Smooth muscle cell (in vitro differentiated cells): ENCODE results near the gene MYG1. TPM values are rescaled to one million over a fixed set of nuclear protein-coding genes. Genes with fewer than 3 reads are reported as not detected.

Experiments
- DNase-seq: peaks from one replicate; lab custom pipeline; 2025; ENCODE audit not compliant: unreplicated experiment; lab: John Stamatoyannopoulos, UW
- H2AFZ ChIP-seq: fragments of 200-600 bp; sonication (generic); 2 replicates; pipeline ENCODE4 v1.6.0; 2016; ENCODE audit warnings: antibody characterized with exemption, low read depth, mild to moderate bottlenecking
- H3F3A ChIP-seq: fragments of 200-600 bp; sonication (generic); 2 replicates; pipeline ENCODE4 v1.6.0; 2017; ENCODE audit warnings: antibody characterized with exemption, low read depth
- H3K27ac ChIP-seq: fragments of 200-600 bp; sonication (generic); 2 replicates; pipeline ENCODE4 v1.5.1; 2016; ENCODE audit warnings: low read depth, mild to moderate bottlenecking
- H3K27me3 ChIP-seq: fragments of 200-600 bp; sonication (generic); 2 replicates; pipeline ENCODE4 v1.6.1; 2016; ENCODE audit warnings: low read depth, mild to moderate bottlenecking
- H3K36me3 ChIP-seq: fragments of 200-600 bp; sonication (generic); 2 replicates; pipeline ENCODE4 v1.5.1; 2016; ENCODE audit warnings: low read depth
- H3K4me1 ChIP-seq: fragments of 200-600 bp; sonication (generic); 2 replicates; pipeline ENCODE4 v1.5.1; 2016; ENCODE audit warnings: low read depth
- H3K4me2 ChIP-seq: fragments of 200-600 bp; sonication (generic); 2 replicates; pipeline ENCODE4 v1.6.0; 2016; ENCODE audit warnings: mild to moderate bottlenecking
- H3K4me3 ChIP-seq: fragments of 200-600 bp; sonication (generic); 2 replicates; pipeline ENCODE4 v1.5.1; 2016; ENCODE audit warnings: mild to moderate bottlenecking
- H3K79me2 ChIP-seq: fragments of 200-600 bp; sonication (generic); 2 replicates; pipeline ENCODE4 v1.6.0; 2016; ENCODE audit warnings: low read depth, mild to moderate bottlenecking
- H3K9ac ChIP-seq: fragments of 200-600 bp; sonication (generic); 2 replicates; pipeline ENCODE4 v1.6.0; 2016; ENCODE audit warnings: low read depth
- H3K9me3 ChIP-seq: fragments of 200-600 bp; sonication (generic); replicated peaks from 2 replicates; pipeline ENCODE4 v1.5.1; 2016; ENCODE audit warnings: low read depth
- H4K20me1 ChIP-seq: fragments of 200-600 bp; sonication (generic); 2 replicates; pipeline ENCODE4 v1.6.0; 2016; ENCODE audit warnings: low read depth
- WGBS: methylation state at CpG from one replicate; pipeline ENCODE4 v1.1.7; 2016; ENCODE audit warnings: low lambda C conversion rate; 5-methylcytosine and 5-hydroxymethylcytosine counted together
- polyA plus RNA-seq: library from polyadenylated mRNA; unstranded; fragments of >200 nt; fragmentation: Nextera tagmentation; extraction: Ambion mirVana; gene quantifications from 2 replicates; pipeline ENCODE4 v1.2.1, GENCODE V29; 2016
- total RNA-seq: library from RNA; depleted of rRNA; stranded (reverse); fragments of >200 nt; gene quantifications from 2 replicates; pipeline ENCODE4 v1.2.3, GENCODE V29; 2014
- TF ChIP-seq, protein P1 (sequence below): fragments of 200-600 bp; sonication (generic); IDR thresholded peaks from 2 replicates; pipeline ENCODE4 v1.5.1; 2017; ENCODE audit warnings: borderline replicate concordance, mild to moderate bottlenecking, antibody characterized with exemption; ENCODE audit not compliant: insufficient read depth, poor library complexity, severe bottlenecking

Gene MYG1
- total and polyA plus RNA-seq, 2 experiments from 2014 or later: 30.8 to 56.9 TPM

DNA sequence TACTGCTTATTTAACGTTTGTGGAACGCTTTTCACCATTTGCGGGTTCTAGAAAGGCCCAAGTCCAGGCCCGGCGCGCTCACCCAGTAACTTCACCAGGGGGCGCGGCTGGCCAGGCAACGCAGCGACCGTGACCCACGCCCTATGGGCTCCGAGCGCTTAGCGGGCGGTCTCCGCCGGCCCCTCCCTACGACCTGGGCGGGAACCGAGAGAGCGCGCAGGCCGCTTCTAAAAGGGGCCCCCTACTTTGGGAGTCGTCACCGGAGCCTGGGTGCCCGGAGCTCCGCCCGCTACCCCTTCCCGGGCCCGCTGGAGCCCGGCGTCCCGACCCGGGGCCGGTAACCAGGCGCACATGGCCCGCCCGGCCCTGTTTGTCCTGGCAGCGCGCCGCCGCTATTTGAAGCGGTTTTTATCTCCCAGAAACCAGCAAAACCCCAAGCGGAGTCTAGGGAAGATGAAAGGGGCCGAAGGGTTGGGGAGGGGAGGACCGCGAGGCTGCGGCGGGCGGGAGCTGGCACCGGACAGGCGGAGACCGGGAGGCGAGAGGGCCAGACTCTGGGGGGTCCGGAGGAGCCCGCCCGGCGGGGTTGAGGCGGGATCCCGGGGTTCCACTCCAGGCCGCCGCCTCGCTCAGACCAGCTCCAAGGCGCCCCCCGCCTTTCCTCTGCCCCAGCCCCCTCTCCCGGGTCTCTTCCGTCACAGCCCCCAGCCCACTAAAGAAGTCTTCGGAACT, 25.4 kb downstream of the MYG1 start:
- peak; percentile 76 for DNase-seq
- TF ChIP-seq, protein P1, sequence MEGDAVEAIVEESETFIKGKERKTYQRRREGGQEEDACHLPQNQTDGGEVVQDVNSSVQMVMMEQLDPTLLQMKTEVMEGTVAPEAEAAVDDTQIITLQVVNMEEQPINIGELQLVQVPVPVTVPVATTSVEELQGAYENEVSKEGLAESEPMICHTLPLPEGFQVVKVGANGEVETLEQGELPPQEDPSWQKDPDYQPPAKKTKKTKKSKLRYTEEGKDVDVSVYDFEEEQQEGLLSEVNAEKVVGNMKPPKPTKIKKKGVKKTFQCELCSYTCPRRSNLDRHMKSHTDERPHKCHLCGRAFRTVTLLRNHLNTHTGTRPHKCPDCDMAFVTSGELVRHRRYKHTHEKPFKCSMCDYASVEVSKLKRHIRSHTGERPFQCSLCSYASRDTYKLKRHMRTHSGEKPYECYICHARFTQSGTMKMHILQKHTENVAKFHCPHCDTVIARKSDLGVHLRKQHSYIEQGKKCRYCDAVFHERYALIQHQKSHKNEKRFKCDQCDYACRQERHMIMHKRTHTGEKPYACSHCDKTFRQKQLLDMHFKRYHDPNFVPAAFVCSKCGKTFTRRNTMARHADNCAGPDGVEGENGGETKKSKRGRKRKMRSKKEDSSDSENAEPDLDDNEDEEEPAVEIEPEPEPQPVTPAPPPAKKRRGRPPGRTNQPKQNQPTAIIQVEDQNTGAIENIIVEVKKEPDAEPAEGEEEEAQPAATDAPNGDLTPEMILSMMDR: peak; percentile 66
- Histone ChIP-seq H3K27me3 (no peaks in the 10 kb centered on the region), H3K4me3 (peak overlapping the region; percentile 70), H2AFZ (peak overlapping the region; percentile 90), H4K20me1 (no peaks in the 10 kb centered on the region), H3K36me3 (no peaks in the 10 kb centered on the region), H3K27ac (peak overlapping the region; percentile 57), H3K9me3 (no peaks in the 10 kb centered on the region), H3K79me2 (peaks cover 8% of the 10 kb centered on the region), H3K4me2 (peak overlapping the region; percentile 90), H3K4me1 (peaks cover 34% of the 10 kb centered on the region), H3K9ac (peak overlapping the region; percentile 51), H3F3A (peaks cover 17% of the 10 kb centered on the region)
- 2% methylated on average over 57 of the region's 69 CpGs for WGBS

DNA sequence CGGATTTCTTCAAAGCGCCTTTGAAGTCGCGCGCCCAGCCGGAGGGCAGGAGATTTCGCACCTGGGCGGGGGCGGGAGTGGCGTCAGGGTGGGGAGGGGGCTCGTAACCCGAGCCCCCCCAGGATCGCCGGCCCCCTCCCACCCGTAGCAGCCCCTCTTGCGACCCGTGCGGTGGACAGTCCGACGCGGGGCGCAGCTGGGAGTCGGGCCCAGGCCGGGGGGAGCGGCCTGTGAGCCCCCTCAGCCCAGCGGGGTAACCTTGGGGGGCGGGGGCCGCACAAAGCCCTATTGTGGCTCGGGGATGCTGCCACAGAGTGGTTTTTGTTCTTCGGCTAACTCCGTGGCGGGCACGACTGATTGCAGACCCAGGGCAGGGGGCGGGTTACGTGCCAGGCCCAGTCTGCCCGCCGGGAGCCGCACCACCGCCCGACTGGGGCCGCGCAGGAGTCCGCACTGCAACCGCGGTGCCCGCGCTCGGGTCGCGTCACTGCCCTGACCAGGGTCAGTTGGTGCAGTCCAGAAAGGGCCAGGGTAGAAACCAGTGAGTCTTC, 26.1 kb downstream of the MYG1 start:
- DNase-seq: no peak
- no peak overlapping the region for H3K27ac ChIP-seq
- peak overlapping the region; percentile 70 for H3K4me3 ChIP-seq
- no peaks in the 10 kb centered on the region for H3K27me3 ChIP-seq
- TF ChIP-seq, protein P1: no peak
- peaks cover 2% of the 10 kb centered on the region for H3K79me2 ChIP-seq
- peaks cover 31% of the 10 kb centered on the region for H3K4me1 ChIP-seq
- no peaks in the 10 kb centered on the region for H3K36me3 ChIP-seq
- no peaks in the 10 kb centered on the region for H3K9me3 ChIP-seq
- peak overlapping the region; percentile 90 for H2AFZ ChIP-seq
- H3K9ac ChIP-seq: peak overlapping the region; percentile 51
- peaks cover 17% of the 10 kb centered on the region for H3F3A ChIP-seq
- H3K4me2 ChIP-seq: peak overlapping the region; percentile 90
- no peaks in the 10 kb centered on the region for H4K20me1 ChIP-seq
- 3% methylated on average over 19 of the region's 50 CpGs for WGBS

DNA sequence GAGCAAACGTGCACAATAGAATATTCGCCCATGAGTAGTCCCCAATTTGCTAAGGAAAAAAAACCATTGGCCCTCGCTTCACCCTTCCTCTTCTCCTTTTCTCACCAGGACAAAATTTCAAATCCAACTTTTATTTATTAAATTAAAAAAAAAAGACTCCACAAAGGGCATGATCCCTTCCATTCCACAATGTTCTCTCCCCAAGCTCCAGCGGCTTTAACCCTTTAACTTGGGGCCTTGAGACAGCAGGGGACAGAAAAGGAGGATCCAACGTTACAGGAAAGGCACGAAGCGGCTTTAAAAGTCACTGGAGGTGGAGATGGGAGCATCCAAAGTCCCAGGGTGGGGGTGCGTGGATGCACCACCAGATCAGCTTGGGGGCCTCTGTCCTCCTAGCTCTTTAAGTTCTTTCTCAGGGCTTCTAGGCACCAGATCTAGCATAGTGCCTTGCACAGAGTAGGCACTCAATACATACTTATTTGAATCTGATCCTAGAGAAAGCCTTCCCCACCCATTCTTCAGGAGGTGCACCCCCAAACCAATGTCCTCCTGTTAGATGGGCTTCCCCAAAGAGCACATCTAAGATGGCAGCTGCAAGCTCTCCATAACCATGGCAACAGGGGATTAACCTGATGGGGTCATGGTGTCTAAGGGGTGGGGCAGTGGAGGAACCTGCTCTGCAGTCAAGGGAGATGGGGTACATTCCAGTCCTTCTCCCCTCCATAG, 27.1 kb downstream of the MYG1 start:
- H3K27ac ChIP-seq: no peak overlapping the region
- no peak overlapping the region for H3K4me3 ChIP-seq
- no peak overlapping the region for H2AFZ ChIP-seq

More for the DNA sequence above, 27.1 kb downstream of the MYG1 start:
- DNase-seq: no peak
- H3K27me3 ChIP-seq: no peaks in the 10 kb centered on the region
- H3K79me2 ChIP-seq: no peaks in the 10 kb centered on the region
- 74% methylated on average over 8 of the region's 8 CpGs for WGBS
- H3K9ac ChIP-seq: no peak overlapping the region
- H3K9me3 ChIP-seq: no peaks in the 10 kb centered on the region
- no peaks in the 10 kb centered on the region for H4K20me1 ChIP-seq
- no peak overlapping the region for H3K4me2 ChIP-seq
- no peaks in the 10 kb centered on the region for H3K36me3 ChIP-seq
- TF ChIP-seq, protein P1: no peak
- H3F3A ChIP-seq: peaks cover 14% of the 10 kb centered on the region
- peaks cover 27% of the 10 kb centered on the region for H3K4me1 ChIP-seq
